ENCODE measurements around the gene C5orf15.

Gene C5orf15

DNA sequence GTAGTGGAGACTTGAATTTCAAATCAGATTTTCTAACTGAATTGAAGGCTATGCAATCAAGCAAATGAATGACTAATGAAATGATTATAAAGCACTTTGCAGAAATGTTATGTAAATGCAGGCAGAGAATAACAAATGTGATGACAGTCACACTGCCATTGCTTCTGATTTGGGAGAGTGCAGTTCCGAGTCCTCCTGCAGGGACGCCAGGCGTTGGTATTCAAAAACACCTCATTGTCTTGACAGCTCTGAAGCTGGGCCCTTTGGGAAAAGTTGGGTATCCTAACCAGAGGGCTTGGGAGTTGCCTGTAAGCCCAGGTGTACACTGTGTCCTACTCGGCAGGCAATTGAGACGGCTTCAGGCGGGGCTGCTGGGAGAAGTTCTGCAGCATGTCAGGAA, 57.9 kb downstream of the C5orf15 start:
- no peaks in the 10 kb centered on the region for H3K27me3 ChIP-seq (ENCODE audit: insufficient read depth, poor library complexity, severe bottlenecking)
- TF ChIP-seq POLR2AphosphoS5 (IDR thresholded peaks at IDR 0.05; ENCODE audit: low read depth) = no peak
- TF ChIP-seq, protein P1, sequence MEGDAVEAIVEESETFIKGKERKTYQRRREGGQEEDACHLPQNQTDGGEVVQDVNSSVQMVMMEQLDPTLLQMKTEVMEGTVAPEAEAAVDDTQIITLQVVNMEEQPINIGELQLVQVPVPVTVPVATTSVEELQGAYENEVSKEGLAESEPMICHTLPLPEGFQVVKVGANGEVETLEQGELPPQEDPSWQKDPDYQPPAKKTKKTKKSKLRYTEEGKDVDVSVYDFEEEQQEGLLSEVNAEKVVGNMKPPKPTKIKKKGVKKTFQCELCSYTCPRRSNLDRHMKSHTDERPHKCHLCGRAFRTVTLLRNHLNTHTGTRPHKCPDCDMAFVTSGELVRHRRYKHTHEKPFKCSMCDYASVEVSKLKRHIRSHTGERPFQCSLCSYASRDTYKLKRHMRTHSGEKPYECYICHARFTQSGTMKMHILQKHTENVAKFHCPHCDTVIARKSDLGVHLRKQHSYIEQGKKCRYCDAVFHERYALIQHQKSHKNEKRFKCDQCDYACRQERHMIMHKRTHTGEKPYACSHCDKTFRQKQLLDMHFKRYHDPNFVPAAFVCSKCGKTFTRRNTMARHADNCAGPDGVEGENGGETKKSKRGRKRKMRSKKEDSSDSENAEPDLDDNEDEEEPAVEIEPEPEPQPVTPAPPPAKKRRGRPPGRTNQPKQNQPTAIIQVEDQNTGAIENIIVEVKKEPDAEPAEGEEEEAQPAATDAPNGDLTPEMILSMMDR (IDR thresholded peaks at IDR 0.05; ENCODE audit: insufficient read depth, low read length) = no peak
- no peak for TF ChIP-seq SPI1 (IDR thresholded peaks at IDR 0.05; ENCODE audit: borderline replicate concordance, low read depth)
- TF ChIP-seq, protein P2, sequence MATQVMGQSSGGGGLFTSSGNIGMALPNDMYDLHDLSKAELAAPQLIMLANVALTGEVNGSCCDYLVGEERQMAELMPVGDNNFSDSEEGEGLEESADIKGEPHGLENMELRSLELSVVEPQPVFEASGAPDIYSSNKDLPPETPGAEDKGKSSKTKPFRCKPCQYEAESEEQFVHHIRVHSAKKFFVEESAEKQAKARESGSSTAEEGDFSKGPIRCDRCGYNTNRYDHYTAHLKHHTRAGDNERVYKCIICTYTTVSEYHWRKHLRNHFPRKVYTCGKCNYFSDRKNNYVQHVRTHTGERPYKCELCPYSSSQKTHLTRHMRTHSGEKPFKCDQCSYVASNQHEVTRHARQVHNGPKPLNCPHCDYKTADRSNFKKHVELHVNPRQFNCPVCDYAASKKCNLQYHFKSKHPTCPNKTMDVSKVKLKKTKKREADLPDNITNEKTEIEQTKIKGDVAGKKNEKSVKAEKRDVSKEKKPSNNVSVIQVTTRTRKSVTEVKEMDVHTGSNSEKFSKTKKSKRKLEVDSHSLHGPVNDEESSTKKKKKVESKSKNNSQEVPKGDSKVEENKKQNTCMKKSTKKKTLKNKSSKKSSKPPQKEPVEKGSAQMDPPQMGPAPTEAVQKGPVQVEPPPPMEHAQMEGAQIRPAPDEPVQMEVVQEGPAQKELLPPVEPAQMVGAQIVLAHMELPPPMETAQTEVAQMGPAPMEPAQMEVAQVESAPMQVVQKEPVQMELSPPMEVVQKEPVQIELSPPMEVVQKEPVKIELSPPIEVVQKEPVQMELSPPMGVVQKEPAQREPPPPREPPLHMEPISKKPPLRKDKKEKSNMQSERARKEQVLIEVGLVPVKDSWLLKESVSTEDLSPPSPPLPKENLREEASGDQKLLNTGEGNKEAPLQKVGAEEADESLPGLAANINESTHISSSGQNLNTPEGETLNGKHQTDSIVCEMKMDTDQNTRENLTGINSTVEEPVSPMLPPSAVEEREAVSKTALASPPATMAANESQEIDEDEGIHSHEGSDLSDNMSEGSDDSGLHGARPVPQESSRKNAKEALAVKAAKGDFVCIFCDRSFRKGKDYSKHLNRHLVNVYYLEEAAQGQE (IDR thresholded peaks at IDR 0.05; ENCODE audit: insufficient replicate concordance, low read depth) = no peak
- no peak for TF ChIP-seq GABPA (IDR thresholded peaks at IDR 0.05; ENCODE audit: low read depth)
- no peak overlapping the region for H3K4me3 ChIP-seq (replicated peaks; ENCODE audit: insufficient read depth, low read length)
- no peak for DNase-seq (ENCODE audit: low read depth in 1 of 2, low spot score in 1 of 2)
- no peak overlapping the region for H3K27ac ChIP-seq (replicated peaks)

DNA sequence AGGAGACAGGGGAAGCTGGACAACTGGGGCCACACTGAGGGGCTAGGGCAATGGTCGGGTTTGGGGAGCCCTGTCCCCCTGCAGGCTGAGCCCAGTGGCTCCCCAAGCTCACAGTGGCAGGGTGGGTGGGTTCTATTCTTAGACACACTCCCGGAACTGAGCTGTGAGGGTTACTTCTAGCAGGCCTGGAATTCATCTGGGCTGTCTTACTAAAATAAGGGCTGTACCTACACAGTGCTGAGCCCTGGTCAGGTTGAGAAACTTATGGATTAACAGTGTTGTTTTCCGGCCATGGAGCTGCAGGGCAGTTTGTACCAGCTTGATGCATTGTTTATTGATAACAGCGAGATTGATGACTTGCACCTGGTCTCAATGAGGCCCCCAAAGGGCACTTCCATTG, 58.8 kb downstream of the C5orf15 start:
- TF ChIP-seq, protein P1 (IDR thresholded peaks at IDR 0.05; ENCODE audit: insufficient read depth, low read length) = no peak
- Histone ChIP-seq H3K27me3 (ENCODE audit: insufficient read depth, poor library complexity, severe bottlenecking) (no peaks in the 10 kb centered on the region), H3K4me3 (replicated peaks; ENCODE audit: insufficient read depth, low read length) (no peak overlapping the region), H3K27ac (replicated peaks) (no peak overlapping the region)
- DNase-seq (ENCODE audit: low read depth in 1 of 2, low spot score in 1 of 2) = no peak

DNA sequence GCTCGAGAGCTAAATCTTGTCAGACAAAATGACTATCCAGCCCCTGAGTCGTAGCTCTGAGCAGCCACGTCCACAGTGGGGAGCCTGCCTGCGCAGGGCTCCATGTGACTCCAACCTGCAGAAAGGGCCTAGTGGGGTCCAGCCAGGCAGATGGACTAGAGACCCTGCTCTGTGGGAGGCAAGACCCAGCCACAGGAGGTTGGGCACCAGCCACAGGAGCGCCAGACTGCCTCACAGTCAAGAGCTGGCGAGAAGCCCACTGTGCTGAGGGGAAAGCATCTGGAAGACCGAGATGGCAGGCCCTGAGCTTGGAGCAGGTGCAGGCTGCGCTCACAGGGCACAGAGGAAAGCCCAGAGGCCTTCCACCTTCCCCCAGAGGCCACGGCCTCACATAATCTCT, 61.4 kb downstream of the C5orf15 start:
- TF ChIP-seq SPI1 (IDR thresholded peaks at IDR 0.05; ENCODE audit: borderline replicate concordance, low read depth) = no peak
- TF ChIP-seq, protein P1 (IDR thresholded peaks at IDR 0.05; ENCODE audit: insufficient read depth, low read length) = no peak
- TF ChIP-seq POLR2AphosphoS5 (IDR thresholded peaks at IDR 0.05; ENCODE audit: low read depth) = no peak
- TF ChIP-seq, protein P2 (IDR thresholded peaks at IDR 0.05; ENCODE audit: insufficient replicate concordance, low read depth) = no peak
- no peak for TF ChIP-seq GABPA (IDR thresholded peaks at IDR 0.05; ENCODE audit: low read depth)
- no peak overlapping the region for H3K4me3 ChIP-seq (replicated peaks; ENCODE audit: insufficient read depth, low read length)
- H3K27me3 ChIP-seq (ENCODE audit: insufficient read depth, poor library complexity, severe bottlenecking) = no peaks in the 10 kb centered on the region
- no peak overlapping the region for H3K27ac ChIP-seq (replicated peaks)
- DNase-seq (ENCODE audit: low read depth in 1 of 2, low spot score in 1 of 2) = no peak

DNA sequence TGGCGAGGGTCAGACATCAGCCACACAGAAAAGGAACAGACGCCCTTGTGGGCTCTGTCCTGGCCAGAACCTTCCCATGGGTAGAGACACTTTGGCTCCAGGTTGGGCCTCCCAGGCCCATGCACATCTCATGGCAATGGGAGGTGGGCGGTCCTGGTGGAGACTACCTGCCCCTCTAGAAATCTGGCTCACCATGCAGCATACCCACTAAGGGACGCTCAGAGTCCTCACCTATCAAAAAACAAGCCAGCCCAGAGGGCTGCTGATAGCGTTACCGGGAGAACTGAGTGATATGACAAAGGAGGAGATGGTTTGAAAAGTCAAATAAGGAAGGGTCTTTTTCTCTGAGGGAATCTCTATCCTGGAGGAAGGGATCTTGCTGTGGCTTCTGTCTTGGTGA, 62.1 kb downstream of the C5orf15 start:
- Histone ChIP-seq H3K27me3 (ENCODE audit: insufficient read depth, poor library complexity, severe bottlenecking) (no peaks in the 10 kb centered on the region), H3K4me3 (replicated peaks; ENCODE audit: insufficient read depth, low read length) (no peak overlapping the region), H3K27ac (replicated peaks) (no peak overlapping the region)
- TF ChIP-seq, protein P2 (IDR thresholded peaks at IDR 0.05; ENCODE audit: insufficient replicate concordance, low read depth) = no peak
- TF ChIP-seq, protein P1 (IDR thresholded peaks at IDR 0.05; ENCODE audit: insufficient read depth, low read length) = no peak
- no peak for TF ChIP-seq POLR2AphosphoS5 (IDR thresholded peaks at IDR 0.05; ENCODE audit: low read depth)
- no peak for TF ChIP-seq GABPA (IDR thresholded peaks at IDR 0.05; ENCODE audit: low read depth)
- no peak for TF ChIP-seq SPI1 (IDR thresholded peaks at IDR 0.05; ENCODE audit: borderline replicate concordance, low read depth)
- no peak for DNase-seq (ENCODE audit: low read depth in 1 of 2, low spot score in 1 of 2)

All from HL-60 (cell line).